Retinal pigment epithelial cell (primary cell): Measurements from ENCODE around the gene GFOD1.

Experiments
- DNase-seq: peaks from one replicate; pipeline ENCODE4 v3.0.0-alpha.2; 2010; ENCODE audit warnings: low read depth
- H3K4me3 ChIP-seq: 2 replicates; pipeline ENCODE4 v1.5.1; 2011; ENCODE audit warnings: mild to moderate bottlenecking, low read length, control low read depth, moderate library complexity
- TF ChIP-seq, protein P1 (sequence below): conservative IDR thresholded peaks from 2 replicates; pipeline ENCODE4 v1.5.1; 2011; ENCODE audit warnings: low read depth, low read length, control low read depth, inconsistent platforms

GFOD1 gene

DNA sequence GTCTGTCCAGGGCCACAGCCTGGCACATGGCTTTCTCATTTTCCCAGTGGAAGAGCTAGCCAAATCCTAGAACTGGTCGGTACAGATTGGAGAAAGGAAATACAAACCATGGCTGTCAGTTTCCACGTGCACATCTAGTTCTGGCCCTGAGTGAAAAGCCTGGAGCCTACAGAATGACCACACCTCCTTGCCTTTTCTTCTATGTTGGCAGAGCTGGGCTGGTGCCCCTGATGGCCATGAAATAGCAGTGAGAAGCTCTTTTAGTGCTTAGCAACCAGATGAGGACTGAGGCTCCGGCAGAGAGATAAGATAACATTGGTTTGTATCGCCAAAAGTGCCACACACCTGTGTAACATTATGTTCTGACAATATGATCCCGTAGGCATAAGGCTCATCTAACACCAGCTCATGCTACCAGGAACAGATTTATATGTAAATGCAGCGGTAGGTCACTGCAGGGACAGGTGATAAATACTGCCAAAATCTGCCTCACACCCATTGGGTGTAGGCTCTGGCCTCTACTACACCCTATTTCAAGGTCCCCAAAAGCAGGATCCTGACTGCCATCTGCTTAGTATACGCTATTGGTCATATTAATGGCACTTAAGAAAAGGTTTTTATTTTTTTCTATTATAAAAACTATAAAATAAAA lies 119.2 kb downstream of the GFOD1 start:
- TF ChIP-seq, protein P1, sequence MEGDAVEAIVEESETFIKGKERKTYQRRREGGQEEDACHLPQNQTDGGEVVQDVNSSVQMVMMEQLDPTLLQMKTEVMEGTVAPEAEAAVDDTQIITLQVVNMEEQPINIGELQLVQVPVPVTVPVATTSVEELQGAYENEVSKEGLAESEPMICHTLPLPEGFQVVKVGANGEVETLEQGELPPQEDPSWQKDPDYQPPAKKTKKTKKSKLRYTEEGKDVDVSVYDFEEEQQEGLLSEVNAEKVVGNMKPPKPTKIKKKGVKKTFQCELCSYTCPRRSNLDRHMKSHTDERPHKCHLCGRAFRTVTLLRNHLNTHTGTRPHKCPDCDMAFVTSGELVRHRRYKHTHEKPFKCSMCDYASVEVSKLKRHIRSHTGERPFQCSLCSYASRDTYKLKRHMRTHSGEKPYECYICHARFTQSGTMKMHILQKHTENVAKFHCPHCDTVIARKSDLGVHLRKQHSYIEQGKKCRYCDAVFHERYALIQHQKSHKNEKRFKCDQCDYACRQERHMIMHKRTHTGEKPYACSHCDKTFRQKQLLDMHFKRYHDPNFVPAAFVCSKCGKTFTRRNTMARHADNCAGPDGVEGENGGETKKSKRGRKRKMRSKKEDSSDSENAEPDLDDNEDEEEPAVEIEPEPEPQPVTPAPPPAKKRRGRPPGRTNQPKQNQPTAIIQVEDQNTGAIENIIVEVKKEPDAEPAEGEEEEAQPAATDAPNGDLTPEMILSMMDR, result no peak
- no peak overlapping the region for H3K4me3 ChIP-seq
- no peak for DNase-seq

DNA sequence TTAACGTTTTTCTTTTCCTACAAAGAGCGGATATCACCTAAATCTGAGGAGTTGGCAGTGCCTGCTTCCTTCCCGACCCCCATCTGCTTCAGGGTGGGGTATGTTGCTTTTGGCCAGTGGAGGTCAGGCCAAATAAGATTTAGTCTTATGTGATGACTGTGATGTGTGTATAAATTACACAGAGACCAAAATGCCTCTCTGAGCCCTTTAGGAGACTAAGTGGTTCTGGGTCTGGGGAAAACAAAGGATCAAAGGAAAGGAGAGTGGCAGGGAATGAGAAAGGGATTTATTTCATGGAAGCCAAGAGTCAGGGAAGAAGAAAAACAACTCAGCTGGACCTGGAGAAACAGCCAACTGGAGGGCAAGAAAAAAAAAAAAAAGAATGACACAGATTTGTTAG lies 120.0 kb downstream of the GFOD1 start:
- H3K4me3 ChIP-seq, result no peak overlapping the region
- no peak for DNase-seq
- TF ChIP-seq, protein P1, result no peak

DNA sequence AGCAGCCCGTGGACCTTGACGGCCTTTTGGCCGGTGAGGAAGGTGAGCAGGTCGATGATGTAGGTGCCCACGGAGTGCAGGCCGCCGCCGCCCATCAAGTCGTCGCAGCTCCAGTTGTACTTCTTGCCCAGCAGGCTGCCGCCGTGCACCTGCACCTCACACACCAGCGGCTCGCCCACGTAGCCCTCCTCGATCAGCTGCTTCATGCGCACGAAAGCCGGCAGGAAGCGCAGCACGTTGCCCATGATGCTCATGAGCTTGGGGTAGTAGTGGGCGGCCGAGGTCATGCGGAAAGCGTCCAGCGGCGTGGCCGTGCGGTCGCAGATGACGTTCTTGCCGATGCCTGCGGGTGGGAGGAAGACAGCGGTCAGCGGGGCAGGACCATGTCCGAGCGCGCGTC lies 122.1 kb downstream of the GFOD1 start:
- no peak overlapping the region for H3K4me3 ChIP-seq
- DNase-seq, result no peak
- TF ChIP-seq, protein P1, result no peak

DNA sequence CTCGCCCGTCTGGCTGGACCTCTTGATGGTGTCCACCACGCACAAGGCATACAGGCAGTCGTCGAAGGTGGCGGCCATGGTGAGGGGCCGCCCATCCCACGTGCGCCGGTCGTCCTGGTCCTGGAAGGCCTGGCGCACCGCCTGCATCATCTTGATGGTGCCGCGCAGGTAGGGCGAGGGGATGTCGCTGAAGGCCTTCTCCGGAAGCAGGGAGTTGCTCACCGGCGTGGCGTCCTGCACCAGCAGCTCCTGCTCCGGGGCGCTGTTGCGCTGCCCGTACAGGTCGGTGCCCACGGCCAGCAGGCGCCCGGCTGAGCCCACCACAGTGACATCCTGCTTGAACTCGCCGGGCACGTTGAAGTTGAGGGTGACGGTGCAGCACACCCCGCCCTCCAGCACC lies 122.6 kb downstream of the GFOD1 start:
- TF ChIP-seq, protein P1, result no peak
- no peak for DNase-seq

DNA sequence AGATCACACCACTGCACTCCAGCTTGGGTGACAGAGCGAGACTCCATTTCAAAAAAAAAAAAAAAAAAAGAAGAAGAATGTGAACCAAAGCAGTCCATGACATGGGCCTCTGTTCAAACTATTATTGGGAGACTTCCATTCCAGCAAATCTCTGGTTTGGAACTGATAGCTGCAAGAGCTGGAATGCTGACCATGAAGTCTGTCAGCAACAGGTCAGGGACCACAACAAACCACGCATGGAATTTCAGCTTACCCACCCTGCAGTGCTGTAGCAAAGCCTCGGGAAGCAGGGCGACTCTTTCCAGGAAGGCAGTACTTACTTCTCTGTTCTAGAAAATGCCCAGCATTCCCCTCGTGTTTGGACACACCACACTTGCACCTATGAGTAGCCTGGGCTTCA lies 125.0 kb downstream of the GFOD1 start:
- H3K4me3 ChIP-seq, result no peak overlapping the region
- TF ChIP-seq, protein P1, result no peak
- no peak for DNase-seq

More for the DNA sequence above, 122.6 kb downstream of the GFOD1 start:
- no peak overlapping the region for H3K4me3 ChIP-seq

DNA sequence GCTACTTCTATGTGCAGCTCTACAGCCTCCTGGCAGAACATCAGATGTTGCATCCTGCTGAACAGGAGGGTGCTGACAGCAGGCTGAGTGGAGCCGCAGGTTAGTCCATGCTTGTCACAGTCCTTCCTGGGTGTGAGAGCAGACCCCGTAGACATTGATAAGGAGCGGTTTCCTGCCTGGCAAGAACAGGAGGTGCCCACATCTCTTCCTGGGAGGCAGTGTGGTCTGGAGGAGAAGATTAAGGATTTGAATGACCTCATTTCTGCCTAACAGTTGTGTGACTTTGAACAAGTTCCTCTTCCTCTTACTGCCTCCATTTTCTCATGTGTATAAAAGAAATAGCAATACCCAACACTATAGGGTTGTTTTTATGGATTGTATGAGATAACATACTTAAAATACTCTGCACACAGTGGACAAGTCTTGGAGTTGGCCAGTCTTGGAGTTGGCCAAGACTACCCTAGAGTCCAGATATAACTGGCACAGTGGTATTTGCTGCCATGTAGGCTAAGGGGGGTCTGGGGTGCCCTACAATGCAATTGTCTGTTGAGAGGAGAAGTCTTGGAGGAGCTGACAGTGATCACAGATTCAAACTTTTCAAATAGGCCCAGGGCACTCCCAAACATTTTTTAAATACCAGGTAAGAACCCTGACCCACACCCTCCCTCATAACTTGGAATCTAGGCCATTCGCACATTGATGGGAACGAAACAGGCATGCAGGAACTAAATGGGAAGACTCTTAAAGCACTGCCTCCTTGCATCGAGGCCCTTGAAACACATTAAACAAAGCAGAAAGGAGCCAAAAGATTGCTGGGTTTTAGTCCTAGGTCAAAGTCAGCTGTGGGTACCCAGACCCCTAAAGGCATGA lies 126.5 kb downstream of the GFOD1 start:
- TF ChIP-seq, protein P1, result no peak
- no peak for DNase-seq
- no peak overlapping the region for H3K4me3 ChIP-seq

DNA sequence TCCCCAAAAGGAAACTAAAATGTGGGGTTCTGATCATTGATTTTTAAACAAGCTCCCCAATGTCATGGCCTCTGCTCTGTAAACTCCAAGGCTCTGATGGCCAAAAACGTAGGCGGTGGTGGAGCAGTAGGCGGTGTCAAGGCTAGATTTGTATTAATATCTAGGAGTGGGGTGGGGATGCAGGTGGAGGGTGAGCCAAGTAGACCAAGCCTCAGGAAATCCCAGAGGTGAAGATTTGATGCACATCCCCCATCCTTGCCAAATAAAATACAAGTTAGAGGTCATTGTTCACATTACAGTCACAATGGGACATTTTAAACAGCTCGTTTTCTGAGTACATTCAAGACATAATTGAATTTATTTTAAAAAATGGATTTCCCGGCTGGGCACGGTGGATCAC lies 128.1 kb downstream of the GFOD1 start:
- no peak overlapping the region for H3K4me3 ChIP-seq
- no peak for DNase-seq
- TF ChIP-seq, protein P1, result no peak
